Measurements from ENCODE around the gene ARHGAP6.

ARHGAP6 gene

GRCh38 chrX:11609109-11609508 is 56.6 kb downstream of the ARHGAP6 start:
- no peak for DNase-seq (ENCODE audit: low read depth, low spot score)
- no peak for TF ChIP-seq CTCF (IDR thresholded peaks at IDR 0.05; ENCODE audit: insufficient read depth, low read length, missing control alignments)
- H3K4me3 ChIP-seq (ENCODE audit: low read depth, low read length): no peak overlapping the region
- POLR2A ChIA-PET: no interaction called here
- CTCF ChIA-PET: no interaction called here

- H3K4me3 ChIP-seq (ENCODE audit: low read depth, low read length): no peak overlapping the region
- DNase-seq (ENCODE audit: low read depth, low spot score): no peak
- ChIA-PET POLR2A (no interaction called here), CTCF (no interaction called here)
- no peak for TF ChIP-seq CTCF (IDR thresholded peaks at IDR 0.05; ENCODE audit: insufficient read depth, low read length, missing control alignments)
These were observed 59.3 kb downstream of the ARHGAP6 start for GRCh38 chrX:11606408-11606807.

GRCh38 chrX:11600578-11600977 is 65.1 kb downstream of the ARHGAP6 start:
- no peak for TF ChIP-seq CTCF (IDR thresholded peaks at IDR 0.05; ENCODE audit: insufficient read depth, low read length, missing control alignments)
- ChIA-PET POLR2A (no interaction called here), CTCF (no interaction called here)
- H3K4me3 ChIP-seq (ENCODE audit: low read depth, low read length): no peak overlapping the region
- DNase-seq (ENCODE audit: low read depth, low spot score): no peak

GRCh38 chrX:11597479-11597878 is 68.2 kb downstream of the ARHGAP6 start:
- CTCF ChIA-PET: no interaction called here
- no peak for DNase-seq (ENCODE audit: low read depth, low spot score)
- H3K4me3 ChIP-seq (ENCODE audit: low read depth, low read length): no peak overlapping the region
- POLR2A ChIA-PET: no interaction called here
- TF ChIP-seq CTCF (IDR thresholded peaks at IDR 0.05; ENCODE audit: insufficient read depth, low read length, missing control alignments): no peak

- H3K4me3 ChIP-seq (ENCODE audit: low read depth, low read length): no peak overlapping the region
- TF ChIP-seq CTCF (IDR thresholded peaks at IDR 0.05; ENCODE audit: insufficient read depth, low read length, missing control alignments): no peak
- DNase-seq (ENCODE audit: low read depth, low spot score): no peak
- ChIA-PET CTCF (no interaction called here), POLR2A (no interaction called here)
These were observed 73.9 kb downstream of the ARHGAP6 start for GRCh38 chrX:11591723-11592346.

GRCh38 chrX:11589641-11590040 is 76.1 kb downstream of the ARHGAP6 start:
- TF ChIP-seq CTCF (IDR thresholded peaks at IDR 0.05; ENCODE audit: insufficient read depth, low read length, missing control alignments): no peak
- no peak for DNase-seq (ENCODE audit: low read depth, low spot score)
- no peak overlapping the region for H3K4me3 ChIP-seq (ENCODE audit: low read depth, low read length)
- POLR2A ChIA-PET: no interaction called here
- CTCF ChIA-PET: no interaction called here
